Stomach smooth muscle (tissue), 2 donors: ENCODE results near the gene GSTK1.

ENCODE experiments used
- H3K27ac ChIP-seq: one replicate; pipeline ENCODE4 v1.7.0; 2013; ENCODE audit warnings: mild to moderate bottlenecking, low read length, inconsistent platforms
- H3K27me3 ChIP-seq, 2 donors: one replicate each; pipeline ENCODE4 v1.7.0; 2013; ENCODE audit warnings: low read length in 2 of 2; ENCODE audit not compliant: insufficient read depth in 2 of 2, control insufficient read depth in 1 of 2
- H3K36me3 ChIP-seq, 2 donors: one replicate each; pipeline ENCODE4 v1.7.0; 2013; ENCODE audit warnings: low read length in 2 of 2; ENCODE audit not compliant: control insufficient read depth in 2 of 2, insufficient read depth in 2 of 2
- H3K4me1 ChIP-seq: one replicate; pipeline ENCODE4 v1.7.0; 2013; ENCODE audit warnings: low read length; ENCODE audit not compliant: control insufficient read depth, insufficient read depth
- H3K4me3 ChIP-seq, 2 donors: one replicate each; pipeline ENCODE4 v1.7.0; 2013; ENCODE audit warnings: low read length in 2 of 2
- H3K9ac ChIP-seq, 2 donors: one replicate each; pipeline ENCODE4 v1.7.0; 2013; ENCODE audit warnings: low read length in 2 of 2, mild to moderate bottlenecking in 1 of 2
- H3K9me3 ChIP-seq, 2 donors: one replicate each; pipeline ENCODE4 v1.7.0; 2013; ENCODE audit warnings: low read length in 2 of 2; ENCODE audit not compliant: control insufficient read depth in 2 of 2
- donor health status: healthy.
- donor health status: Pancreatic carcinoma.

GSTK1 gene

GRCh38 chr7:143296686-143297085, 33.4 kb downstream of the GSTK1 start:
- Histone ChIP-seq H3K36me3 (peaks cover 52 to 56% of the 10 kb centered on the region in 2 donors), H3K27me3 (no peaks in the 10 kb centered on the region), H3K27ac (no peak overlapping the region), H3K4me1 (no peaks in the 10 kb centered on the region), H3K4me3 (no peak overlapping the region), H3K9ac (no peak overlapping the region), H3K9me3 (no peaks in the 10 kb centered on the region)

DNA sequence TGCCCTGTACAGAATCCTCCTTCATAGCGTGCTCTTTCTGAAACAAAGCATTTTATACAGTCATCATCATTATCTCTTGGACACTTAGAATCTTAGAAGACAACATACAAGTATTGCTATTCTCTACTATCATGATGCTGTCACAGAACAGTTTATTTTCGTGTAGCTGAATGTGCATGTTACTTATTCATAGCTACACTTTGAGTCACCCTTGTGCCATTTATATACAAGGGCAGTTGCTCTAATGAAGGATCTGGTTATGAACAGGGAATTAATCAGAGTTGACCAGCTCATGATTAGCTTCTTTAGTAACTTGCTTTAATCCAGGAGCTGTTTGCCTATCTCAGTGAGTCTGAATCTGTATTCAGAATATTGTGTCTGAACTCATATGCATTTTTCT, 36.1 kb downstream of the GSTK1 start:
- H3K9me3 ChIP-seq, result no peaks in the 10 kb centered on the region
- no peak overlapping the region for H3K9ac ChIP-seq
- H3K27me3 ChIP-seq, result no peaks in the 10 kb centered on the region
- H3K4me1 ChIP-seq, result no peaks in the 10 kb centered on the region
- H3K27ac ChIP-seq, result no peak overlapping the region
- peaks cover 50 to 57% of the 10 kb centered on the region in 2 donors for H3K36me3 ChIP-seq
- no peak overlapping the region for H3K4me3 ChIP-seq

- no peaks in the 10 kb centered on the region for H3K9me3 ChIP-seq
- no peaks in the 10 kb centered on the region for H3K4me1 ChIP-seq
- H3K27me3 ChIP-seq, result no peaks in the 10 kb centered on the region
- H3K27ac ChIP-seq, result no peak overlapping the region
- no peak overlapping the region for H3K9ac ChIP-seq
- no peak overlapping the region for H3K4me3 ChIP-seq
- peaks cover 50 to 57% of the 10 kb centered on the region in 2 donors for H3K36me3 ChIP-seq
Observed at GRCh38 chr7:143299840-143300239, 36.6 kb downstream of the GSTK1 start.

- Histone ChIP-seq H3K9me3 (no peaks in the 10 kb centered on the region), H3K4me1 (no peaks in the 10 kb centered on the region), H3K36me3 (peaks cover 54 to 59% of the 10 kb centered on the region in 2 donors), H3K27ac (no peak overlapping the region), H3K4me3 (no peak overlapping the region), H3K27me3 (no peaks in the 10 kb centered on the region), H3K9ac (no peak overlapping the region)
Observed at GRCh38 chr7:143300959-143301935, 38.0 kb downstream of the GSTK1 start.

DNA sequence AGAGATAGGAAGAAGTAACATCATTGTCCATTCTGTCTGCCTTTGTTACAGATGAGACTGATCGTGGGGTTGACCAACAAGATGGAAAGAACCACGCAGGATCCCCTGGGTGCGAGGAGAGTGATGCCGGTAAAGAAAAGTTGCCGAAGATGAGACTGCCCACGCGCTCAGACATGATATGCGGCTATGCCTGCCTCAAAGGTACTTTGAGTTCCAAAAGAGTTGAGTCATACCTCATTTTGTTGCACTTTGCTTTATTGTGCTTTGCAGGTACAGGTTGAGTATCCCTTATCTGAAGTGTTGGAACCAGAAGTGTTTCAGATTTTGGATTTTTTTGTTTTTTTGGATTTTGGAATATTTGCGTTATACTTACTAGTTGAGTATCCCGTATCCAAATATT, 40.5 kb downstream of the GSTK1 start:
- Histone ChIP-seq H3K27me3 (no peaks in the 10 kb centered on the region), H3K4me3 (no peak overlapping the region), H3K9ac (no peak overlapping the region), H3K9me3 (no peaks in the 10 kb centered on the region), H3K4me1 (no peaks in the 10 kb centered on the region), H3K36me3 (peaks cover 59 to 64% of the 10 kb centered on the region in 2 donors), H3K27ac (no peak overlapping the region)

GRCh38 chr7:143304938-143305337, 41.7 kb downstream of the GSTK1 start:
- Histone ChIP-seq H3K27me3 (no peaks in the 10 kb centered on the region), H3K9ac (no peak overlapping the region), H3K27ac (no peak overlapping the region), H3K9me3 (no peaks in the 10 kb centered on the region), H3K4me1 (no peaks in the 10 kb centered on the region), H3K4me3 (no peak overlapping the region), H3K36me3 (peaks cover 55 to 61% of the 10 kb centered on the region in 2 donors)

- H3K4me1 ChIP-seq, result no peaks in the 10 kb centered on the region
- no peak overlapping the region for H3K27ac ChIP-seq
- H3K9ac ChIP-seq, result no peak overlapping the region
- H3K27me3 ChIP-seq, result no peaks in the 10 kb centered on the region
- peaks cover 49 to 55% of the 10 kb centered on the region in 2 donors for H3K36me3 ChIP-seq
- H3K9me3 ChIP-seq, result no peaks in the 10 kb centered on the region
- H3K4me3 ChIP-seq, result no peak overlapping the region
Observed at GRCh38 chr7:143305423-143306070, 42.3 kb downstream of the GSTK1 start.

GRCh38 chr7:143308632-143309031, 45.4 kb downstream of the GSTK1 start:
- H3K9ac ChIP-seq, result no peak overlapping the region
- peaks cover 29 to 35% of the 10 kb centered on the region in 2 donors for H3K36me3 ChIP-seq
- no peak overlapping the region for H3K4me3 ChIP-seq
- H3K4me1 ChIP-seq, result no peaks in the 10 kb centered on the region
- H3K9me3 ChIP-seq, result no peaks in the 10 kb centered on the region
- no peaks in the 10 kb centered on the region for H3K27me3 ChIP-seq
- H3K27ac ChIP-seq, result no peak overlapping the region

DNA sequence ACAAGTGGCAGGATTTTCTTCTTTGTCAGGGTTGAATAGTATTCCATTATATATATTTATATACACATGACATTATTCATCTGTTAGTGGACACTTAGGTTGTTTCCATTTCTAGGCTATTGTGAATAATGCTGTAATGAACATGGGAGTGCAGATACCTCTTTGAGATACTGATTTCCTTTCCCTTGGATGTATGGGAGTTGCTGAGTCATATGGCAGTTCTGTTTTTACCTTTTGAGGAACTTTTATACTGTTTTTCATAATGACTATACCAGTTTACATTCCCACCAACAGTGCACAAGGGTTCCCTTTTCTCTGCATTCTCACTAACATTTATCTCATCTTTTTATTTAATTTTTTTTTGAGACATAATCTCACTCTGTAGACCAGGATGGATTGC, 50.9 kb downstream of the GSTK1 start:
- H3K9ac ChIP-seq, result no peak overlapping the region
- no peaks in the 10 kb centered on the region for H3K36me3 ChIP-seq
- no peak overlapping the region for H3K27ac ChIP-seq
- no peaks in the 10 kb centered on the region for H3K27me3 ChIP-seq
- H3K4me3 ChIP-seq, result no peak overlapping the region
- no peaks in the 10 kb centered on the region for H3K9me3 ChIP-seq
- H3K4me1 ChIP-seq, result no peaks in the 10 kb centered on the region

GRCh38 chr7:143315776-143316175, 52.5 kb downstream of the GSTK1 start, which contains the start of gene CLCN1:
CLCN1 (plus strand) TSS chr7:143316111; CDS start chr7:143316213, 102 bp downstream.
- Histone ChIP-seq H3K27me3 (no peaks in the 10 kb centered on the region), H3K36me3 (no peaks in the 10 kb centered on the region), H3K27ac (no peak within 1 kb of the TSS), H3K4me3 (no peak within 1 kb of the TSS), H3K9me3 (no peaks in the 10 kb centered on the region), H3K9ac (no peak within 1 kb of the TSS), H3K4me1 (no peaks in the 10 kb centered on the region)
